ENCODE data around the gene MDH1B.

MDH1B gene

GRCh38 chr2:206693399-206694137 is 71.6 kb downstream of the MDH1B start:
- DNase-seq = peak; percentile 39 to 81

GRCh38 chr2:206692971-206693370 is 72.2 kb downstream of the MDH1B start:
- DNase-seq = no peak

- no peak for DNase-seq
Measured at GRCh38 chr2:206688990-206689389, 76.1 kb downstream of the MDH1B start.

GRCh38 chr2:206688453-206688852 is 76.7 kb downstream of the MDH1B start:
- no peak for DNase-seq

Data from inflammatory macrophage treated with lipopolysaccharide for 1 hour (primary cell).